ENCODE measurements around the gene SLC25A13. TPM values are rescaled to one million over a fixed set of nuclear protein-coding genes. Genes with fewer than 3 reads are reported as not detected.
A peak's percentile ranks its signal among the peaks of the same experiment; 100 is the strongest.

Gene SLC25A13
- total RNA-seq, 1 experiment from 2014 or later, result 64.7 TPM

DNA sequence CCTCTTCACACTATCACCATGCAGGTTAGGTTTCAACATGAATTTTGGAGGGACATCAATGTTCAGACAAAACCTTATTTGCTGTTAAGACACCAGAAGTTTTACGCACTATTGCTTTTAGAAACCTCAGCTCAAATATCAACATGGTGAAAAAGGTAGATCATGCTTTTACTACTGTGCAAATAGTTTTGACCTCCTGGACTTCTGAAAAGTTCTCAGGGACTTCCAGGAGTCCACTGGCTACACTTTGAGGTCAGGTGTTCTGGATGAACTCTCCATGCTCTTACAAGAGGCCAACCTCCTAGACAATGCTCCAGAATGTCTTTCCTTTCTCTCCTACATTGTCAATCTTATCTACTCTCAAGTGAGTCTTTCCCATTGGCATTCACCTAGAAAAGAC is 55.9 kb downstream of the SLC25A13 start:
- no peaks in the 10 kb centered on the region for H3K9me2 ChIP-seq (replicated peaks; ENCODE audit: insufficient read depth, low read length)

DNA sequence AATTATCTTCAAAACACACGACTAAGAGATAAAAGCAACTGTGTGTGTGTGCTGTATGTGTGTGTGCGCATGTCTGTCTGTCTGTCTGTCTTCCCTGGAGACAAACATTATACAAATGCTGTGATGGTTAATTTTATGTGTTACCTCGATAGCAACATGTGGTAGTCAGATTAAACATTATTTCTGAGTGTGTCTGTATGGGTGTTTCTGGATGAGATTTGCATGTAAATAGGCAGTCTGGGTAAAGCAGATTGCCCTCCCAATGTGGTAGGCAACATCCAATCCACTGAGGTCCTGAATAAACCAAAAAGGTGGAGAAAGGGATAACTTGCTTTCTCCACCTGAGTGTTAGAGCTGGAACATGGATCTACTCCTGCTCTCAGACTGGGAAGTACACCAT is 67.9 kb downstream of the SLC25A13 start:
- H3K79me2 ChIP-seq (ENCODE audit: low read length), result peaks cover 88% of the 10 kb centered on the region
- H4K20me1 ChIP-seq (ENCODE audit: insufficient read depth, low read depth, low read length), result no peaks in the 10 kb centered on the region
- no peak overlapping the region for H3K4me2 ChIP-seq (ENCODE audit: low read depth, low read length, poor library complexity, severe bottlenecking)
- DNase-seq, result no peak
- H3K4me1 ChIP-seq (ENCODE audit: low read length), result no peaks in the 10 kb centered on the region
- no peak overlapping the region for H3K27ac ChIP-seq (ENCODE audit: low read length)
- H3K27me3 ChIP-seq (ENCODE audit: low read length), result no peaks in the 10 kb centered on the region
- H2AFZ ChIP-seq (ENCODE audit: low read length), result no peak overlapping the region
- no peak overlapping the region for H3K9ac ChIP-seq (ENCODE audit: low read length)
- H3K9me2 ChIP-seq (replicated peaks; ENCODE audit: insufficient read depth, low read length), result no peaks in the 10 kb centered on the region
- H3K9me3 ChIP-seq (ENCODE audit: low read length), result no peaks in the 10 kb centered on the region
- H3K36me3 ChIP-seq (ENCODE audit: insufficient read depth, low read length), result no peaks in the 10 kb centered on the region
- H3K4me3 ChIP-seq (ENCODE audit: low read length), result no peak overlapping the region

More for the DNA sequence above, 55.9 kb downstream of the SLC25A13 start:
- Histone ChIP-seq H3K9ac (ENCODE audit: low read length) (no peak overlapping the region), H3K9me3 (ENCODE audit: low read length) (no peaks in the 10 kb centered on the region), H3K27ac (ENCODE audit: low read length) (no peak overlapping the region), H3K36me3 (ENCODE audit: insufficient read depth, low read length) (peaks cover 29% of the 10 kb centered on the region), H2AFZ (ENCODE audit: low read length) (no peak overlapping the region), H3K4me3 (ENCODE audit: low read length) (no peak overlapping the region), H3K4me2 (ENCODE audit: low read depth, low read length, poor library complexity, severe bottlenecking) (no peak overlapping the region), H3K27me3 (ENCODE audit: low read length) (no peaks in the 10 kb centered on the region), H3K79me2 (ENCODE audit: low read length) (peaks cover 91% of the 10 kb centered on the region), H3K4me1 (ENCODE audit: low read length) (no peaks in the 10 kb centered on the region), H4K20me1 (ENCODE audit: insufficient read depth, low read depth, low read length) (no peaks in the 10 kb centered on the region)
- DNase-seq, result no peak

DNA sequence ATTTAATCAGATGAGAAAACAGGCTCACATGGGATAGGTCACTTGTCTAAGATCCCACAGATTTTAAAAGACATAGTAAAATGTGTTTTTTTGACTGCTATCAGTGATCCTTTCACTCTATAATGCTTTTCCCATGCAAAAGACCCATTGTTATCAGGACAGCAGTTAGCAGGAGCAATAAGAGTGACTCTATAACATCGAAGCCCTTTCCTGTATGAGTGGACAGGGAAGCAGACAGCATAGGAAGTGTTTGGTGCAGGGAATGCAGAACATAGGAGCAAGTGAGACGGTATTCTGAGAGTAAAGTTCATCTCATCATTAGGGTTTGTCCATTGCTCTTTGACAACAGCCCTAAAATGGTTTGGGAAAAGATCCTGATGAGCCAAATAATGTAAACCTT is 68.5 kb downstream of the SLC25A13 start:
- Histone ChIP-seq H3K9me3 (ENCODE audit: low read length) (no peaks in the 10 kb centered on the region), H3K79me2 (ENCODE audit: low read length) (peaks cover 88% of the 10 kb centered on the region), H3K9ac (ENCODE audit: low read length) (no peak overlapping the region), H3K4me3 (ENCODE audit: low read length) (no peak overlapping the region), H4K20me1 (ENCODE audit: insufficient read depth, low read depth, low read length) (no peaks in the 10 kb centered on the region), H3K4me2 (ENCODE audit: low read depth, low read length, poor library complexity, severe bottlenecking) (no peak overlapping the region), H3K9me2 (replicated peaks; ENCODE audit: insufficient read depth, low read length) (no peaks in the 10 kb centered on the region), H3K27ac (ENCODE audit: low read length) (no peak overlapping the region), H3K27me3 (ENCODE audit: low read length) (no peaks in the 10 kb centered on the region), H3K4me1 (ENCODE audit: low read length) (no peaks in the 10 kb centered on the region), H3K36me3 (ENCODE audit: insufficient read depth, low read length) (no peaks in the 10 kb centered on the region), H2AFZ (ENCODE audit: low read length) (no peak overlapping the region)
- no peak for DNase-seq

DNA sequence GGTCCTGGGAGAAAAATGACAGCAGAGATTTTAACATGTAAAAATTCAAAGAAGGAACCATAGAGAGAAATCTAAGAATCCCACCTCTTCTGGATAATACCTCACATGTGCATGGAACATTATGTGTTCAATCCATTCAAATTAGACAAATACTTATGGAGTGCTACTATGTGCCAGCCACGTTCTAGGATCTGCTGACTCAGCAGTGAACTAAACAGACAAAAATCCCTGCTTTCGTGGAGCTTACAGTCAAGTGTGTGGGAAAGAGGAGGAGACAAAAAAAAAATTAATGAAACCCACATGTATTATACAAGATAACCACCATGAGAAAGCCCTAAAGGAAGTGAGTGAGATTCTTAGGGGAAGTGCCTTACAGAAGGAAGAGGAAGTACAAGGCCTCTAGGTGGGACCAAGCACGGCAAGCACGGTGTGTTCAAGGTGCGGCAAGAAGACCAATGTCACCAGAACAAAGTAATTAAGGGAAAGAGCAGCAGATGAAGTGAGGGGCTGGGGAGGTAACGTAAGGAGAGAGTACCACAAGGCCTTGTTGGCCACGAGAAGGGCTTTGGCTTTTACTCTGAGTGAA is 71.0 kb downstream of the SLC25A13 start:
- Histone ChIP-seq H3K4me1 (ENCODE audit: low read length) (no peaks in the 10 kb centered on the region), H3K9me2 (replicated peaks; ENCODE audit: insufficient read depth, low read length) (no peaks in the 10 kb centered on the region), H3K36me3 (ENCODE audit: insufficient read depth, low read length) (no peaks in the 10 kb centered on the region), H4K20me1 (ENCODE audit: insufficient read depth, low read depth, low read length) (no peaks in the 10 kb centered on the region), H3K27ac (ENCODE audit: low read length) (no peak overlapping the region), H2AFZ (ENCODE audit: low read length) (no peak overlapping the region), H3K9ac (ENCODE audit: low read length) (no peak overlapping the region), H3K9me3 (ENCODE audit: low read length) (no peaks in the 10 kb centered on the region), H3K4me2 (ENCODE audit: low read depth, low read length, poor library complexity, severe bottlenecking) (no peak overlapping the region), H3K79me2 (ENCODE audit: low read length) (peaks cover 91% of the 10 kb centered on the region), H3K27me3 (ENCODE audit: low read length) (no peaks in the 10 kb centered on the region), H3K4me3 (ENCODE audit: low read length) (no peak overlapping the region)
- peak; percentile 52 for DNase-seq

DNA sequence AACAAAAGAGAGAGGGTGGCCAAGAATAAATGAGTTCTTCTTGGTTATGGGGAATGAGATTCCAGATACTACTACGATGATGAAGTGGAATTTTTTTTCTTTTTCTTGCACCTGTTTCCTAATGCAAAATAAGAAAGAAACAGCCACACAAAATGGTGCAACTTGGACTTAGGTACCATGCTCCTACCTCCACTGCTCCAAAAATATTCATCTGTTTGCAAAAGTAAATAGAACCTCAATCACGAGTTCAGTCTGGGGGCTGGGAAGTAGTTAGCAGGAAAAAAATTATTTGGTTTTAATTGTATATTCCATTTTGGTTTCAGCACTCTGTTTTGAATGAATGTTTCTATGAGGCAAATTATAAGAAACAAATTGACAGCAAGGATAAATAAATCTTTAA is 73.5 kb downstream of the SLC25A13 start:
- H3K4me3 ChIP-seq (ENCODE audit: low read length), result no peak overlapping the region
- H3K36me3 ChIP-seq (ENCODE audit: insufficient read depth, low read length), result no peaks in the 10 kb centered on the region
- H3K27ac ChIP-seq (ENCODE audit: low read length), result no peak overlapping the region
- no peaks in the 10 kb centered on the region for H3K27me3 ChIP-seq (ENCODE audit: low read length)
- H2AFZ ChIP-seq (ENCODE audit: low read length), result no peak overlapping the region
- no peak overlapping the region for H3K4me2 ChIP-seq (ENCODE audit: low read depth, low read length, poor library complexity, severe bottlenecking)
- H3K79me2 ChIP-seq (ENCODE audit: low read length), result peaks cover 91% of the 10 kb centered on the region
- H3K9me3 ChIP-seq (ENCODE audit: low read length), result no peaks in the 10 kb centered on the region
- no peaks in the 10 kb centered on the region for H3K4me1 ChIP-seq (ENCODE audit: low read length)
- H3K9ac ChIP-seq (ENCODE audit: low read length), result no peak overlapping the region
- H3K9me2 ChIP-seq (replicated peaks; ENCODE audit: insufficient read depth, low read length), result no peaks in the 10 kb centered on the region
- no peaks in the 10 kb centered on the region for H4K20me1 ChIP-seq (ENCODE audit: insufficient read depth, low read depth, low read length)
- no peak for DNase-seq

DNA sequence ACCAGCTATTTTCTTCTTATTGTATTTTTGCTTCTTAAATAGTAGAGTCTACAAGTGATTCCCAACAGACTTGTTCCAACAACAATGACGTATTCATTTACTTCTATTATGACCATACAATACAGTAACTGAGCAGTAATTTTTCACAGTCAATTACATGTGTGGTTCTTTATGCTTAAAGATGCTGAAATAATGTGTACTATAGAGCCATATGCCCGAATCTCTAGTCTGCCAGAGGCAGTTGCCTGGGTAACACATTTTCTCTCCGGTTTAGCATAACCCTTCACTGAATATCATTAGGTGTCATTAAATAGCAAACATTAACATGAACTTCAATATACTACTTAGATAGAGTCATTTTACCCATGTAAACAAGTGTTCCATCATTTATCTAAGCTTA is 75.0 kb downstream of the SLC25A13 start:
- DNase-seq, result no peak
- no peak overlapping the region for H3K4me3 ChIP-seq (ENCODE audit: low read length)

DNA sequence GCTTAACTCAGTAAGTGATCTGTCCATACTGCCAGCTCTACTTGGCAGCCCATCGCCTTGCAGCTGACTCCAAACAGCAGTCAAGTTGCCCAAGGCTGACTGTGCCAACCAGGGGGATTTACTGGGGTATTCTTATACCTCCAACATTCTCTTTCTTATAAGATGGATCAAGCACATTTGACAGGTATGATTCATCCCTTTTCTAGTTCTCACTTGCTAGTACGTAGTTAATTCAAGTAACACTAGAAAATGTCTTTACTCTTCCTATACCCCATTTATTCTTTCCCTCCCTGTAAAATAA is 77.0 kb downstream of the SLC25A13 start:
- H4K20me1 ChIP-seq (ENCODE audit: insufficient read depth, low read depth, low read length), result no peaks in the 10 kb centered on the region
- H3K9ac ChIP-seq (ENCODE audit: low read length), result no peak overlapping the region
- no peaks in the 10 kb centered on the region for H3K9me3 ChIP-seq (ENCODE audit: low read length)
- H3K4me3 ChIP-seq (ENCODE audit: low read length), result no peak overlapping the region
- H3K27me3 ChIP-seq (ENCODE audit: low read length), result no peaks in the 10 kb centered on the region
- no peak for DNase-seq
- H2AFZ ChIP-seq (ENCODE audit: low read length), result no peak overlapping the region
- no peak overlapping the region for H3K27ac ChIP-seq (ENCODE audit: low read length)
- H3K36me3 ChIP-seq (ENCODE audit: insufficient read depth, low read length), result no peaks in the 10 kb centered on the region
- no peaks in the 10 kb centered on the region for H3K9me2 ChIP-seq (replicated peaks; ENCODE audit: insufficient read depth, low read length)
- H3K4me2 ChIP-seq (ENCODE audit: low read depth, low read length, poor library complexity, severe bottlenecking), result no peak overlapping the region
- H3K4me1 ChIP-seq (ENCODE audit: low read length), result no peaks in the 10 kb centered on the region
- H3K79me2 ChIP-seq (ENCODE audit: low read length), result peaks cover 92% of the 10 kb centered on the region

More for the DNA sequence above, 75.0 kb downstream of the SLC25A13 start:
- no peaks in the 10 kb centered on the region for H3K9me3 ChIP-seq (ENCODE audit: low read length)
- no peak overlapping the region for H3K27ac ChIP-seq (ENCODE audit: low read length)
- no peaks in the 10 kb centered on the region for H4K20me1 ChIP-seq (ENCODE audit: insufficient read depth, low read depth, low read length)
- H3K4me1 ChIP-seq (ENCODE audit: low read length), result no peaks in the 10 kb centered on the region
- H3K4me2 ChIP-seq (ENCODE audit: low read depth, low read length, poor library complexity, severe bottlenecking), result no peak overlapping the region
- no peak overlapping the region for H3K9ac ChIP-seq (ENCODE audit: low read length)
- no peaks in the 10 kb centered on the region for H3K9me2 ChIP-seq (replicated peaks; ENCODE audit: insufficient read depth, low read length)
- H3K27me3 ChIP-seq (ENCODE audit: low read length), result no peaks in the 10 kb centered on the region
- peaks cover 92% of the 10 kb centered on the region for H3K79me2 ChIP-seq (ENCODE audit: low read length)
- H2AFZ ChIP-seq (ENCODE audit: low read length), result no peak overlapping the region
- no peaks in the 10 kb centered on the region for H3K36me3 ChIP-seq (ENCODE audit: insufficient read depth, low read length)

DNA sequence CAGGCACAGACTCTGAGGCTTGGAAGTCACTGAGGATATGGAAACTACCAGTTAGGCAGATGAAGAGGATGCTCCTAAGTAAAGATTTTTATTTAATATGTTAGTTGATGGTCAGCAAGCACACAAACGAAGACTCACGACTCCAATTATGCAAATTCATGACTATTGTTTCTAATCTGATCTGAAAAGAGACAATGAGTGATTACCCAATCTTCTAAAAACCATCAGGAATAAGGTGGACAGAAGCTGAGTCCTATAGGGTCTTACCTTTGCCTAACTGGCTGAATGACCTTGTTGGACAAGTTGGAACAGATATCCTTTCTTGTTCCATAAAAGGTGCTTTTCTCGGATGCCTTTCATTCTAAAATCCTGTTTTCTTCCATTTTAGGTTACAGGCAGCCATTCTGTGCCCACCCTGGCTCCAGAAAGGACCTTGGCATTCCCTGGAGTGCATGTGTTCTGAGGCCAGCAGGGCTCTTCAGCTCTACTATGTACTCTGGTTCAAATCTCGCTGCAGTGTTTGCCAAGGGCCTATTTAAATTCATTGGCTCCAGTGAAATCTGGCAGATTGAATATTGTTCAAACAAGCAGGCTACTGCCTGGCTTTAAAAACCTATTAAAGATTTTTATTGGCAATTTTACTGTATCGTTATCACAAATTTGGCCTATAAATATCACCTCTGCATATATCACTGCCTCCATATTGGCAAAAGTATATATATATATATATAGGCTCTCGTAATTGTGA is 77.5 kb downstream of the SLC25A13 start:
- Histone ChIP-seq H3K36me3 (ENCODE audit: insufficient read depth, low read length) (no peaks in the 10 kb centered on the region), H3K9ac (ENCODE audit: low read length) (no peak overlapping the region), H4K20me1 (ENCODE audit: insufficient read depth, low read depth, low read length) (no peaks in the 10 kb centered on the region), H3K4me2 (ENCODE audit: low read depth, low read length, poor library complexity, severe bottlenecking) (no peak overlapping the region), H3K9me2 (replicated peaks; ENCODE audit: insufficient read depth, low read length) (no peaks in the 10 kb centered on the region), H3K27ac (ENCODE audit: low read length) (no peak overlapping the region), H3K79me2 (ENCODE audit: low read length) (peaks cover 94% of the 10 kb centered on the region), H3K27me3 (ENCODE audit: low read length) (no peaks in the 10 kb centered on the region), H3K4me3 (ENCODE audit: low read length) (no peak overlapping the region), H3K4me1 (ENCODE audit: low read length) (no peaks in the 10 kb centered on the region), H3K9me3 (ENCODE audit: low read length) (no peaks in the 10 kb centered on the region), H2AFZ (ENCODE audit: low read length) (no peak overlapping the region)
- no peak for DNase-seq

Data from Karpas-422 (cell line).